HepG2 (cell line): ENCODE results near the gene DDX1. TPM values are rescaled to one million over a fixed set of nuclear protein-coding genes. Genes with fewer than 3 reads are reported as not detected.

Experiments used
- ATAC-seq: fragments of 200-7000 bp; cut with Tn5 transposase; 3 replicates; pipeline ENCODE4 v1.9.1; 2020; ENCODE audit warnings: mild to moderate bottlenecking, moderate library complexity
- BruUV-seq: library from RNA; stranded (reverse); fragments of 400-500 nt; replicated peaks from 2 replicates; lab custom pipeline; 2021; lab: Mats Ljungman, UMichigan
- CTCF ChIA-PET: fragments of 300-600 bp; formaldehyde crosslinking; extraction: SDS; loops from one replicate; lab custom pipeline; 2021; ENCODE audit warnings: low total read pairs, inconsistent platforms, low intra/inter-chr PET ratio; lab: Yijun Ruan, JAX
- POLR2A ChIA-PET: fragments of 350-600 bp; sonication (Branson Sonifier 250); formaldehyde crosslinking; loops from one replicate; lab custom pipeline; 2020; ENCODE audit warnings: antibody characterized with exemption, inconsistent platforms; lab: Yijun Ruan, JAX
- DNase-seq: peaks from one replicate; pipeline ENCODE4 v3.0.0-alpha.2; 2015; ENCODE audit warnings: low spot score
- FAIRE-seq: peaks from 3 replicates; lab custom pipeline; 2011; peaks lifted over from hg19 to GRCh38; lab: Jason Lieb, UNC
- H2AFZ ChIP-seq: one replicate; pipeline ENCODE4 v1.6.1; 2011; ENCODE audit warnings: low read length, inconsistent platforms
- H3K27ac ChIP-seq: fragments of 300-600 bp; 3 replicates; pipeline ENCODE4 v1.8.0; 2011; ENCODE audit warnings: mixed run types, mild to moderate bottlenecking, mixed read lengths, low read length, inconsistent platforms; ENCODE audit not compliant: insufficient read depth; ENCODE audit errors: extremely low read length
- H3K27me3 ChIP-seq, 2 experiments: fragments of 200-600 bp in 1 of 2; 2 replicates in 1 of 2; 3 replicates in 1 of 2; pipeline versions ENCODE4 v1.6.0 to v1.8.0; 2011; ENCODE audit warnings: low read length in 2 of 2, mild to moderate bottlenecking in 2 of 2, moderate library complexity in 2 of 2, inconsistent platforms in 1 of 2; ENCODE audit not compliant: insufficient read depth in 2 of 2, control insufficient read depth in 1 of 2
- H3K36me3 ChIP-seq, 2 experiments: fragments of 200-600 bp in 1 of 2; replicated peaks in 1 of 2; 2 replicates in 1 of 2; 3 replicates in 1 of 2; pipeline versions ENCODE4 v1.5.1 to v1.8.0; 2011; ENCODE audit warnings: low read length in 2 of 2, inconsistent platforms in 1 of 2; ENCODE audit not compliant: insufficient read depth in 2 of 2, control insufficient read depth in 1 of 2
- H3K4me1 ChIP-seq: 2 replicates; pipeline ENCODE4 v1.5.1; 2012; ENCODE audit warnings: low read length, inconsistent platforms; ENCODE audit not compliant: insufficient read depth
- H3K4me2 ChIP-seq: 2 replicates; pipeline ENCODE4 v1.6.0; 2011; ENCODE audit warnings: low read depth, low read length, inconsistent platforms
- H3K4me3 ChIP-seq, 3 experiments: fragments of 200-600 bp in 1 of 3; sonication (generic), shearing (Covaris generic) in 1 of 3; replicated peaks in 1 of 3; 2 replicates each; pipeline ENCODE4 v1.5.1; 2011 to 2016; ENCODE audit warnings: low read length in 3 of 3, inconsistent platforms in 2 of 3, low read depth in 2 of 3, mild to moderate bottlenecking in 2 of 3, control low read depth in 1 of 3, mixed read lengths in 1 of 3; ENCODE audit not compliant: insufficient read depth in 1 of 3
- H3K79me2 ChIP-seq: one replicate; pipeline ENCODE4 v1.6.1; 2011; ENCODE audit warnings: low read length, inconsistent platforms; ENCODE audit not compliant: insufficient read depth
- H3K9ac ChIP-seq: 2 replicates; pipeline ENCODE4 v1.6.0; 2011; ENCODE audit warnings: mild to moderate bottlenecking, low read depth, low read length, inconsistent platforms; ENCODE audit not compliant: insufficient read depth
- H3K9me3 ChIP-seq: 2 replicates; pipeline ENCODE4 v1.5.1; 2012; ENCODE audit warnings: mild to moderate bottlenecking, low read length
- H4K20me1 ChIP-seq: 2 replicates; pipeline ENCODE4 v1.6.0; 2011; ENCODE audit warnings: inconsistent platforms, mild to moderate bottlenecking, low read length, moderate library complexity; ENCODE audit not compliant: insufficient read depth
- BCL3 ChIP-seq: sonication (generic); formaldehyde crosslinking; IDR thresholded peaks from 2 replicates; pipeline ENCODE4 v1.5.1; 2020; ENCODE audit warnings: mild to moderate bottlenecking, missing genetic modification reagents, moderate library complexity
- CHCHD3 ChIP-seq: sonication (generic); formaldehyde crosslinking; IDR thresholded peaks from 2 replicates; pipeline ENCODE4 v1.8.0; 2022; ENCODE audit warnings: mild to moderate bottlenecking, missing genetic modification reagents, moderate library complexity
- GTF3A ChIP-seq: sonication (generic); formaldehyde crosslinking; conservative IDR thresholded peaks from 2 replicates; pipeline ENCODE4 v1.4.0; 2020; ENCODE audit warnings: mild to moderate bottlenecking, missing genetic modification reagents
- HOXA7 ChIP-seq: sonication (generic); formaldehyde crosslinking; IDR thresholded peaks from 2 replicates; pipeline ENCODE4 v1.8.1; 2022; ENCODE audit warnings: mild to moderate bottlenecking, missing genetic modification reagents, moderate library complexity
- POLR2G ChIP-seq: fragments of 200-400 bp; formaldehyde crosslinking; IDR thresholded peaks from 2 replicates; pipeline ENCODE4 v1.6.1; 2018; ENCODE audit warnings: mild to moderate bottlenecking, low read depth, low read length, moderate library complexity
- SAFB2 ChIP-seq: sonication (generic); formaldehyde crosslinking; IDR thresholded peaks from 2 replicates; pipeline ENCODE4 v1.5.1; 2020; ENCODE audit warnings: missing genetic modification reagents, low read depth, mild to moderate bottlenecking, borderline replicate concordance
- SP140L ChIP-seq: sonication (generic); formaldehyde crosslinking; IDR thresholded peaks from 2 replicates; pipeline ENCODE4 v1.4.0; 2020; ENCODE audit warnings: missing genetic modification reagents, borderline replicate concordance
- TIGD3 ChIP-seq: sonication (generic); formaldehyde crosslinking; IDR thresholded peaks from 2 replicates; pipeline ENCODE4 v1.5.1; 2020; ENCODE audit warnings: mild to moderate bottlenecking, missing genetic modification reagents, borderline replicate concordance
- ZNF10 ChIP-seq: sonication (generic); formaldehyde crosslinking; IDR thresholded peaks from 2 replicates; pipeline ENCODE4 v1.4.0; 2020; ENCODE audit warnings: mild to moderate bottlenecking, low read depth, missing genetic modification reagents, borderline replicate concordance
- ZNF737 ChIP-seq: sonication (generic); formaldehyde crosslinking; IDR thresholded peaks from 2 replicates; pipeline ENCODE4 v1.5.0; 2020; ENCODE audit warnings: missing genetic modification reagents, mild to moderate bottlenecking, borderline replicate concordance
- ZSCAN30 ChIP-seq: sonication (generic); formaldehyde crosslinking; IDR thresholded peaks from 2 replicates; pipeline ENCODE4 v1.5.0; 2020; ENCODE audit warnings: mild to moderate bottlenecking, missing genetic modification reagents
- ZUFSP ChIP-seq: sonication (generic); formaldehyde crosslinking; IDR thresholded peaks from 2 replicates; pipeline ENCODE4 v1.9.0; 2021; ENCODE audit warnings: missing genetic modification reagents, mild to moderate bottlenecking, borderline replicate concordance
- WGBS: methylation state at CpG from one replicate; pipeline ENCODE4 v1.1.6; 2017; ENCODE audit warnings: low lambda C conversion rate; 5-methylcytosine and 5-hydroxymethylcytosine counted together
- in situ Hi-C: cut with HindIII; loops from 2 replicates; pipeline ENCODE4 v1.10.0; 2017; ENCODE audit warnings: low pct_unique_long_range_greater_than_20kb; ENCODE audit not compliant: extremely low pct_ligation_motif_present
- intact Hi-C: fragments of 100-400 bp; cut with micrococcal nuclease; formaldehyde crosslinking; loops from one replicate; pipeline ENCODE4 v1.10.0; 2022; ENCODE audit not compliant: unreplicated experiment
- polyA plus RNA-seq, 8 experiments: library from polyadenylated mRNA; depleted of rRNA in 3 of 8; stranded (reverse) in 7 of 8; unstranded in 1 of 8; fragments of >200 nt; fragmentation: Illumina TruSeq in 4 of 8; extraction: Trizol in 4 of 8; gene quantifications; 2 replicates each; pipeline versions ENCODE4 v1.2.1 to v1.2.3, GENCODE V29; 2011 to 2016; ENCODE audit warnings: low read depth in 4 of 8, missing spikeins in 1 of 8, mixed read lengths in 1 of 8; ENCODE audit not compliant: insufficient read depth in 1 of 8
- total RNA-seq, 5 experiments: library from RNA; depleted of rRNA; stranded (reverse); fragments of >200 nt; fragmentation: Illumina TruSeq; extraction: Trizol; gene quantifications; 2 replicates each; pipeline ENCODE4 v1.2.3, GENCODE V29; 2016; ENCODE audit warnings: low read depth in 1 of 5

Gene DDX1
- total and polyA plus RNA-seq, 2 of the 13 experiments (the other 11 are each of a cell fraction or from before 2014, with no cell fraction given) = 81.6 to 130 TPM

GRCh38 chr2:15570104-15570503 lies 21.6 kb upstream of the DDX1 start:
- no TSS peak for BruUV-seq
- DNase-seq (no peak), ATAC-seq (no peak), FAIRE-seq (no peak)
- 61% methylated on average over 5 of the region's 5 CpGs for WGBS
- Histone ChIP-seq H2AFZ (peak overlapping the region; percentile 49), H3K4me1 (peaks cover 37% of the 10 kb centered on the region), H3K79me2 (no peaks in the 10 kb centered on the region), H3K9me3 (no peaks in the 10 kb centered on the region), H3K27me3 (no peaks in the 10 kb centered on the region), H3K36me3 (no peaks in the 10 kb centered on the region), H3K4me2 (peak overlapping the region; percentile 15), H3K4me3 (no peak overlapping the region), H4K20me1 (no peaks in the 10 kb centered on the region), H3K9ac (no peak overlapping the region), H3K27ac (no peak overlapping the region)
- in situ Hi-C loops (no loop called here), intact Hi-C loops (loop anchor here (10.0 kb wide), 1 partner anchor 515 kb away; no protein-coding TSS in a partner anchor)
- TF ChIP-seq BCL3 (CRISPR knock-in tag) (no peak), CHCHD3 (no peak), ZUFSP (CRISPR knock-in tag) (no peak), HOXA7 (no peak), ZNF737 (CRISPR knock-in tag) (no peak), SAFB2 (no peak), ZNF10 (CRISPR knock-in tag) (no peak), ZSCAN30 (no peak), POLR2G (no peak), SP140L (no peak), TIGD3 (CRISPR knock-in tag) (no peak), GTF3A (no peak)
- ChIA-PET CTCF (no interaction called here), POLR2A (no interaction called here)
